DND-41 (cell line): ENCODE measurements around the gene UBXN10.

Source experiments
- ATAC-seq: fragments of 200-7000 bp; cut with Tn5 transposase; 3 replicates; pipeline ENCODE4 v1.9.1; 2021; ENCODE audit warnings: low read depth; ENCODE audit not compliant: insufficient read depth
- DNase-seq: peaks from one replicate; pipeline ENCODE4 v3.0.0-alpha.2; 2020
- H2AFZ ChIP-seq: 2 replicates; pipeline ENCODE4 v1.6.0; 2012; ENCODE audit warnings: low read depth, low read length
- H3K27ac ChIP-seq: 2 replicates; pipeline ENCODE4 v1.5.1; 2012; ENCODE audit warnings: low read length, inconsistent platforms
- H3K27me3 ChIP-seq: fragments of 200-600 bp; sonication (generic); 2 replicates; pipeline ENCODE4 v1.6.0; 2012; ENCODE audit warnings: low read length, mild to moderate bottlenecking, inconsistent platforms; ENCODE audit not compliant: insufficient read depth, poor library complexity
- H3K36me3 ChIP-seq: 2 replicates; pipeline ENCODE4 v1.5.1; 2012; ENCODE audit warnings: low read length, inconsistent platforms; ENCODE audit not compliant: insufficient read depth
- H3K4me1 ChIP-seq: 2 replicates; pipeline ENCODE4 v1.5.1; 2012; ENCODE audit warnings: mild to moderate bottlenecking, low read length; ENCODE audit not compliant: insufficient read depth
- H3K4me2 ChIP-seq: 2 replicates; pipeline ENCODE4 v1.6.0; 2012; ENCODE audit warnings: mild to moderate bottlenecking, moderate library complexity, low read length, inconsistent platforms; ENCODE audit not compliant: insufficient read depth
- H3K4me3 ChIP-seq, 2 experiments: fragments of 200-600 bp in 1 of 2; shearing (Covaris generic) in 1 of 2; 2 replicates each; pipeline ENCODE4 v1.5.1; 2012 to 2016; ENCODE audit warnings: inconsistent platforms in 2 of 2, low read length in 2 of 2, mild to moderate bottlenecking in 2 of 2, low read depth in 1 of 2, moderate library complexity in 1 of 2
- H3K79me2 ChIP-seq: 2 replicates; pipeline ENCODE4 v1.6.0; 2012; ENCODE audit warnings: low read length, inconsistent platforms; ENCODE audit not compliant: insufficient read depth
- H3K9ac ChIP-seq: 2 replicates; pipeline ENCODE4 v1.6.0; 2012; ENCODE audit warnings: low read depth, mild to moderate bottlenecking, inconsistent platforms, low read length, moderate library complexity
- H3K9me3 ChIP-seq: 2 replicates; pipeline ENCODE4 v1.5.1; 2012; ENCODE audit warnings: low read length, moderate library complexity, mild to moderate bottlenecking, inconsistent platforms; ENCODE audit not compliant: insufficient read depth, severe bottlenecking
- H4K20me1 ChIP-seq: 2 replicates; pipeline ENCODE4 v1.6.0; 2012; ENCODE audit warnings: low read length; ENCODE audit not compliant: insufficient read depth
- EZH2 ChIP-seq: IDR thresholded peaks from 3 replicates; pipeline ENCODE4 v1.6.1; 2012; ENCODE audit warnings: borderline replicate concordance, low read depth, mild to moderate bottlenecking, moderate library complexity, low read length, inconsistent platforms; ENCODE audit not compliant: severe bottlenecking
- TF ChIP-seq, protein P1 (sequence below): IDR thresholded peaks from 2 replicates; pipeline ENCODE4 v1.5.1; 2012; ENCODE audit warnings: borderline replicate concordance, low read length, moderate library complexity, mild to moderate bottlenecking; ENCODE audit not compliant: poor library complexity, severe bottlenecking; ENCODE audit errors: extremely low read depth

The UBXN10 gene

DNA sequence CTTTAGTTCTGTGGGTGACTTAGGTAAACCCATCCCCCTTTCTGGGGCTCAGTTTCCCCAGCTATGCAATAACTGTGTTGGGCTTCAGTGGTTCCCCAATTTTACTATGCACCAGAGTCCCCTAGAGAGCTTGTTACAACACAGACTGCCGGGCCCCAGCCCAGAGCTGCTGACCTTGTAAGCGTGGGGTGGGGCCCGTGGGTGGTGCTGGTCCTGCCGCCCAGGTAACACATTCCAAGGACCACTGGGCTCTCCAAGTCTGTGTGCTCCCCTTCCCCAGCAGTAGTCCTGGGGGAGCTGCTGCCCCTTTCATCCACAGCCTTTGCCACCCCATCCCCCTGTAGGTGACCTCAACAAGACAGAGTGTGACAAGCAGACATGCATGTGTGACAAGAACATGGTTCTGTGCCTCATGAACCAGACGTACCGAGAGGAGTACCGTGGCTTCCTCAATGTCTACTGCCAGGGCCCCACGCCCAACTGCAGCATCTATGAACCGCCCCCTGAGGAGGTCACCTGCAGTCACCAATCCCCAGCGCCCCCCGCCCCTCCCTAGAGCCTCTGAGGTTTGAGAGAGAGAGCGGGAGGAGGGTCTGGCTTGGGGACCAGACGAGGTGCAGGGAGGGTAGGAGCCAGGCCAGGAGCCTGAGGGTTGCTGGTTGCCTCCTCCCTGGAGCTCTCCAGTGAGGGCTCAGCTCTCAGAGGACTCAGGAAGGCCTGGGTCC, 37.9 kb upstream of the UBXN10 start:
- no peaks in the 10 kb centered on the region for H3K79me2 ChIP-seq
- no peak overlapping the region for H3K4me2 ChIP-seq
- no peaks in the 10 kb centered on the region for H3K36me3 ChIP-seq
- no peak overlapping the region for H3K9ac ChIP-seq
- H2AFZ ChIP-seq = no peak overlapping the region
- ATAC-seq = no peak
- peaks cover 9% of the 10 kb centered on the region for H3K4me1 ChIP-seq
- H3K27me3 ChIP-seq = no peaks in the 10 kb centered on the region
- no peak for DNase-seq
- H3K4me3 ChIP-seq = no peak overlapping the region
- H3K27ac ChIP-seq = no peak overlapping the region
- no peaks in the 10 kb centered on the region for H4K20me1 ChIP-seq
- no peaks in the 10 kb centered on the region for H3K9me3 ChIP-seq
- TF ChIP-seq, protein P1, sequence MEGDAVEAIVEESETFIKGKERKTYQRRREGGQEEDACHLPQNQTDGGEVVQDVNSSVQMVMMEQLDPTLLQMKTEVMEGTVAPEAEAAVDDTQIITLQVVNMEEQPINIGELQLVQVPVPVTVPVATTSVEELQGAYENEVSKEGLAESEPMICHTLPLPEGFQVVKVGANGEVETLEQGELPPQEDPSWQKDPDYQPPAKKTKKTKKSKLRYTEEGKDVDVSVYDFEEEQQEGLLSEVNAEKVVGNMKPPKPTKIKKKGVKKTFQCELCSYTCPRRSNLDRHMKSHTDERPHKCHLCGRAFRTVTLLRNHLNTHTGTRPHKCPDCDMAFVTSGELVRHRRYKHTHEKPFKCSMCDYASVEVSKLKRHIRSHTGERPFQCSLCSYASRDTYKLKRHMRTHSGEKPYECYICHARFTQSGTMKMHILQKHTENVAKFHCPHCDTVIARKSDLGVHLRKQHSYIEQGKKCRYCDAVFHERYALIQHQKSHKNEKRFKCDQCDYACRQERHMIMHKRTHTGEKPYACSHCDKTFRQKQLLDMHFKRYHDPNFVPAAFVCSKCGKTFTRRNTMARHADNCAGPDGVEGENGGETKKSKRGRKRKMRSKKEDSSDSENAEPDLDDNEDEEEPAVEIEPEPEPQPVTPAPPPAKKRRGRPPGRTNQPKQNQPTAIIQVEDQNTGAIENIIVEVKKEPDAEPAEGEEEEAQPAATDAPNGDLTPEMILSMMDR = no peak
- TF ChIP-seq EZH2 = no peak

DNA sequence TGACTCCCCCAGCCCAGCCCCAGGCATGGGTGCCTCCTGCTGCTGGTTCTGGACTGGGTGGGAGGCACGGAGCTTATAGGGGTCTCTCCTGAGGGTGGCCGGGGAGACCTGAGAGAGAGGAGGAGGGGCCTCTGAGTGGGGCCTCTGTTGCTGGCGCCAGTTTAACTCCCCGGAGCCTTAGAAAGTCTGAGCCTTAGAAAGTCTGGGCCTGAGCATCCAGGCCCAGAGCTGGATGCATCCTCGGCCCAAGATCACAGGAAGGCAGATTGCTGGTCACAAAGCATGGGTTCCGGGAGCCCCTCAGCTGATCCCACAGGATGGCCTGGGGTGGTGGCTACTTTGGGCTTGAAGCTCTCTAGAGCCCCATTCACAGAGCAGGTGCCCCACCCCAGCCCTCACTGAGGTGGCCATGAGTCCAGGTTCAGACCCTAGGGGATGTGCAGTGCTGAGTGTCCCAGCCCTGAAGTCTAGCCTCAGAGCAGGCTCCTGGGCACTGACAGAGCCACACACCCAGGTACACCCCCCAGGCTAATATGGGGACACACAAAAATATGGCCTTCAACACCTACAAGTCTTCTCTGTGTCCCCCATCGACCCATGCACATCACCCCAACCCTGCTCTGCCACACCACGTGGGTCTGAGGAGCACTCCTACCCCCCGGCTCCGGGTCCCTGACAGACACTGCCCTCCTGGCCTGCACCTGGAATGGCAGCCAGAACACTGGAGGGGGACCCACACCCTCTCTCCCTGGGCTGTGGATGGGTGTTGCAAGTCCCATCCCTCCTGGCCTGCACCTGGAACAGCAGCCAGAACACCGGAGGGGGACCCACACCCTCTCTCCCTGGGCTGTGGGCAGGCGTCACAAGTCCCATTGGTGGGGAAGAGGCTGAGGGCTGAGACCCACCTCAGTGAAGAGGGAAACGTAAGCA, 37.1 kb upstream of the UBXN10 start:
- Histone ChIP-seq H4K20me1 (no peaks in the 10 kb centered on the region), H3K4me3 (no peak overlapping the region), H2AFZ (no peak overlapping the region), H3K4me1 (peaks cover 9% of the 10 kb centered on the region), H3K9me3 (no peaks in the 10 kb centered on the region), H3K79me2 (no peaks in the 10 kb centered on the region), H3K9ac (no peak overlapping the region), H3K4me2 (no peak overlapping the region), H3K36me3 (no peaks in the 10 kb centered on the region), H3K27me3 (no peaks in the 10 kb centered on the region), H3K27ac (no peak overlapping the region)
- DNase-seq (no peak), ATAC-seq (no peak)
- TF ChIP-seq, protein P1 = no peak
- TF ChIP-seq EZH2 = no peak

DNA sequence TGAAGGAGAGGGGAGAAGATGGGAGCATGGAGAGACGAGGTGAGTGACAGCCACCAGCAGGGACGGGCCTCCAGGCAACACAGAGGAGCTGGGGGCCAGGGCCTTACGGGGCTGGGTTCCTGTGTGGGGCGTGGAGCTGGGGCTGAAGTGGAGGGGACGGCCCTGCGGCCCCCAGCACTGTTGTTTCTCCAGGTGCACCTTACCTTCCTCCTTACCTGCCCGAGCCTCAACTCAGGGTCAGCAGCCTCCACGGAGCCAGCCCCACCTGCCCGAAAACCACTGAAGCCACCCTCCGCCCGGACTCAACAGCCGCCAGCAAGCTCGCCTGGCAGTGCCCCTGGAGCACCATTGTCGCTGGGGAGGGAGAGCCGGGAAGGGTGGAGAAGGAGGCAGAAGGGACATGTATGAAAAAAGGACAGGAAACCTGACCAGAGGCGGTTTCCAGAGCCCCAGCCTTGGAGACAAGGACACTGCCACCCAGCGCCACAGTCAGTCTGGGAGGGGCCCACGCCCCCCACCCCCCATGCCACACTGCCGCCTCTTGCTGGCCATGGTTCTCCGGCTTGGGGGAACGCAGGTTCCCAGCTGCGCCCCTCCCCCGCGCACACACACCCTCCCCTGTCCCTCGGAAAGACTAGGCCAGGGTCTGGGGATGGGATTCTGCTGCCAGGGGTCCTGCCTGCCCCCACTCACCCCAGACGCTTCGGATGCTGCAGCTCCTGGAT, 36.1 kb upstream of the UBXN10 start:
- Histone ChIP-seq H4K20me1 (no peaks in the 10 kb centered on the region), H3K9me3 (no peaks in the 10 kb centered on the region), H3K36me3 (no peaks in the 10 kb centered on the region), H3K27ac (no peak overlapping the region), H3K27me3 (no peaks in the 10 kb centered on the region), H3K4me2 (no peak overlapping the region), H3K9ac (no peak overlapping the region), H3K4me1 (peaks cover 9% of the 10 kb centered on the region), H3K79me2 (no peaks in the 10 kb centered on the region), H3K4me3 (no peak overlapping the region), H2AFZ (no peak overlapping the region)
- no peak for ATAC-seq
- DNase-seq = no peak
- no peak for TF ChIP-seq EZH2
- TF ChIP-seq, protein P1 = no peak
